Endometrium (tissue), 2 donors: ENCODE results near the gene RBPJ.
A peak's percentile ranks its signal among the peaks of the same experiment; 100 is the strongest.
"Not testable (repeated sequence)": the region's sequence is repeated elsewhere in the genome, so short reads cannot be mapped to it uniquely, and the experiment has no call there.

ENCODE experiments used
- FAIRE-seq: peaks from 2 replicates; lab custom pipeline; 2012; peaks lifted over from hg19 to GRCh38; lab: Jason Lieb, UNC
- donor health status: control.
- donor health status: control.

RBPJ gene

DNA sequence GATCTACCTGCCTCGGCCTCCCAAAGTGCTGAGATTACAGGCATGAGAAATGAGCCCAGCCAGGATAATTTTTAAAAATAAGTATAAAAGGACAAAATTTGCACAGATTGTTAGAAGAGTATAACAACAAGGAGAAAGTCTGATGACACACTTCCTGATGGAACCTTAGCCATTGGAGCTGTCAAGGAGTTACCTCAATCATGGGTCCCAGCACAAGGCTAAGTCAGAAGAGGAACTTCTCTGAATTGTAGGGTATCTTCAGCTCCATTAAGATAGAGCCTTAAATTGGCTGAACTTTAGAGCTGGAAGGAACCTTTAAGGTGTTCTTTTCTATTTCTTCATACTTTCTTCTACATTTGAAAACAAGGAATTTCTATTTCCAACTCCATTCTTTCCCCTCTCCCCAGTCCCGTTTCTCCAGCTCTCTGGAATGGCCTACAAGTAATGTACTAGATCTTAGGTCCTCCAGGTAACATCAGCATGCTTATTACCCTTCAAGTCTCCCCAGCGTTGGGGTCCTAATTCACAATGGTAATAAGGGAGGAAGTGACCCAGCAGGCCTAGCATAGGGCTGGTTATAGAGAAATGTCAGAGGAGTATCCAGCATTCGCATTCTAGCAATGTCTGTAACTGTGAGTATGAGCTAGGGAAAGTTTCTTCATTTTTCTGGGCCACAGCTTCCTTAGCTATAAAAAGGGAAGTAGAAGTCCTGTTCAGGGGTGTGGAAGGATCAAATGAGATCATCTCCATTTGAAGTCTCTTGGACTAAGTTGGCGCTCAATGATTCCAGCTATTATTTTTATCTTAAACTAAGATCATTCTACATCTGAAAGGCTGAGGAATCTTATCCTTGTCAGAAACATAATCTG is 18.5 kb upstream of the RBPJ start:
- FAIRE-seq, result no peak

DNA sequence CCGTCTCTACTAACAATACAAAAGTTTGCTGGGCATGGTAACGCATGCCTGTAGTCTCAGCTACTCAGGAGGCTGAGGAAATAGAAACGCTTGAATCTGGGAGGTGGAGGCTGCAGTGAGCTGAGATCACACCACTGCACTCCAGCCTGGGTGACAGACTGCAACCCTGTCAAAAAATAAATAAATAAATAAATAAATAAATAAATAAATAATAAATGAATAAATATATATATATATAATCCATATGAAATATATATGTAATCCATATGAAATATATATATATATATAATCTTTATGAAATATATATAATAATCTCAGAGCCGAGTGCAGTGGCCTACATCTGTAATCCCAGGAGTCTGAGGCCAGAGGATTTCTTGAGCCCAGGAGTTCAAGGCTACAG is 17.8 kb upstream of the RBPJ start:
- FAIRE-seq, result no peak

DNA sequence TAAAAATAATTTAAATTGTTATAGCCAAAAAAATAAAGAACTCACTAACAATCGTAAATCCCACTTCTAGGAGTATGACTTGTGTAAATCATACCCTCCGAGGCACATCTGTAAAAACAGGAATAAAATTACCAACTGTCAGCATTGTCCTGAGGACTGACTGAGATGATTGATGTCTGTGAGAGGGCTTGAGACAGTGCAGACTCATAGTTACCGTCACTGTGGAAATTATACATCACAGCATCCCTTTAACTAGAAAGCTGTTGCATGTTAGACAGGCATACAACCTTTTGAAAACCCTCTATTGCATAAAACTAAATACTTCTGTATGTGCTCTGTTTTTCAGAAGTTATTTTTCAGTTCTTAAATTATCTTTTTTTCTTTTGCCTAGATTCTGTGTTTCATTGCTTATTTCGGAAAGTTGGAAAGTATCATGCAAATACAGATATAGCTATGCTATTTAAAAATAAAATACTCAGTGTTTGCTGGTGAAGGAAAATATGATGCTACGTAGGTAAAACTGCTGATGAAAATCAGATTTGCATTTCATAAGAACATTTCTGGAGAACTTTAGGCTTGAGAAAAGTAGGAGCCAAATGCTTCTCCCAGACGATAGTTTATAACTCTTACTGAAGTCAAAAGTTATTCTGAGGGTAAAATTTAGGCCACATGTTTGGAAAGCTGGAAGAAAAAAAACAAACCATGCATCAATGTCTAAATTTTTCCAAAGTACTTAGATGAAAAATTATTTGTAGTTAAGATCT is 13.6 kb upstream of the RBPJ start:
- no peak for FAIRE-seq

DNA sequence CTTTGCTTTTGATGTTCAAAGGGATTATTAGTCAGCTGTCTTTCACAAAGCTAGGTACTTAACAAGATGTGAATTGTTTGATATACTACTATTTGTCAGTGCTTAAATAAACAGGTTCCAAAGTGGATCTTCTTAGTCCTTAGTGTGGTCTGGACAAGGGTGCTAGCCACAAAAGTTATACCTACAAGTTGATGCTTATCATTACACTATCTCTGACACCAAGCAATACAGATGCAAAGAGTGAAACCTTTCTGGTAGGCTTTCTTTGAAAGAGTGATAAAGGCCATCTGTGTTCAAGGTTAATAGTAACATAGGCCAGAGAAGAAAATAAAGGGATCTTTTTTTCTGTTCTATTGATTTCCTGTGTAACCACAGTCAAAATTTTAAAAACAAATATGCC is 12.2 kb upstream of the RBPJ start:
- no peak for FAIRE-seq

DNA sequence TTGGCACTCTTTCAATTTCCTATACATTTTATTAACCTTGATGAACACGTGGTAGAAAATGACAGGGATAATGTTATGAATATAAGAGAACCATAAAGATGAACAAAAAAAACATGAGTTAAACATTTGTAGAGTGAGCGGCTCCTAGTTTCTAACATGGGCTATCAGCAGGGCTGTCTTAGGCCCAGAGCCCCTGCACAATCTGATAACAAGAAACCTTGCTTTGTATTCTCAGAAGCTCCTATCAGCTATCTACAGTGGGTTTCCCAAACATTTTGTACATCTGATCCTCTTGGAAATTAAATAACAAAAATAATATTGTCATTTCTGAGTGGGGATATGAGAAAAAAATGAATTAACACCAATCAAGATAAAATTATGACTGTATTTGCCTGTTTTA is 10.6 kb upstream of the RBPJ start:
- FAIRE-seq, result no peak

DNA sequence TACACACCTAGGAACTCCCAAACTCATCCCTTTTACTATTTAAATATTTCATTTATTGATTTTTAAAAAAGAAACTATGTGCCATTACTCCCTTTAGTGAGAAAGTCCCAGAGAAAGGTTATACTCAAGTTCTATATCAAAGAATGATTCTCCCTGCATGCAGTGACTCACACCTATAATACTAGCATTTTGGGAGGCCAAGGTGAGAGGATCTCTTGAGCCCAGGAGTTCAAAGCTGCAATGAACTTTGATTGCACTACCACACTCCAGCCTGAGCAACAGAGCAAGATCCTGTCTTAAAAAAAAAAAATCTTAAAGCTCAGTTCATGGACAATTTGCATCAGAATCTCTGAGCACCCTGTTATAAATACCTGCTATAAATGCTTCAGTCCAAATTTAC is 9.2 kb upstream of the RBPJ start:
- FAIRE-seq, result no peak

DNA sequence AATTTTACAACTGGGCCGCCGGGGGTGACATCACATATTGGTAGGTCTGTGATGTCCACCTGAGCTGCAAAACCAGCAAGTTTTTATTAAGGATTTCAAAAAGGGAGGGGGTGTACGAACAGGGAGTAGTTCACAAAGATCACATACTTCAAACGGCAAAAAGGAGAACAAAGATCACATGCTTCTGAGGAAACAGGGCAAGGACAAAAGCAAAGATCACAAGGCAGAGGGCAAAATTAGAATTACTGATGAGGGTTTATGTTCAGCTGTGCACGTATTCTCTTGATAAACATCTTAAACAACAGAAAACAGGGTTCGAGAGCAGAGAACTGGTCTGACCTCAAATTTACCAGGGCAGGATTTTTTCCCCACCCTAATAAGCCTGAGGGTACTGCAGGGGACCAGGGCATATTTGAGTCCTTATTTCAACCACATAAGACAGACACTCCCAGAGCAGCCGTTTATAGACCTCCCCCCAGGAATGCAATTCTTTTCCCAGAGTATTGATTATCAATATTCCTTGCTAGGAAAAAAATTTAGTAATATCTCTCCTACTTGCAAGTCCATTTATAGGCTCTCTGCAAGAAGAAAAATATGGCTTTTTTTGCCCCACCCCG is 5.4 kb upstream of the RBPJ start:
- FAIRE-seq, result not testable (repeated sequence)

DNA sequence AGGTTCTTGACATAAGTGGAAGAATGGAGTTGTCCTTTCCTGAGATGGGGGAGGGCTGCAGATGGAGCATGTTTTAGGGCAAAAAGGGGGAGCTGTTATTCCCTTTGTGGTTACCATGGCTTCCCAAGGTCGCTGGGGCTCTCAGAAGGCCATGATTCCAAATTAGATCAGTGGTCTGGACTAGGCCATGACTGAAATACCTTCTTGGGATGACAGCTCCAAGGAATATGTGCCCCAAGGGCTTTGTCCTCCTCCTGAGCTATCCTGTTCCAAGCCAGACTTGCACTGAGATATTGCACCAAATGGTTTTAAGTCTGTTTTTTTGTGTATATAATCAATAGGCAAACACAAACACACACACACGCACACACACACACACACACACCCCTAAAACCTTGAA is 3.0 kb upstream of the RBPJ start:
- no peak for FAIRE-seq

DNA sequence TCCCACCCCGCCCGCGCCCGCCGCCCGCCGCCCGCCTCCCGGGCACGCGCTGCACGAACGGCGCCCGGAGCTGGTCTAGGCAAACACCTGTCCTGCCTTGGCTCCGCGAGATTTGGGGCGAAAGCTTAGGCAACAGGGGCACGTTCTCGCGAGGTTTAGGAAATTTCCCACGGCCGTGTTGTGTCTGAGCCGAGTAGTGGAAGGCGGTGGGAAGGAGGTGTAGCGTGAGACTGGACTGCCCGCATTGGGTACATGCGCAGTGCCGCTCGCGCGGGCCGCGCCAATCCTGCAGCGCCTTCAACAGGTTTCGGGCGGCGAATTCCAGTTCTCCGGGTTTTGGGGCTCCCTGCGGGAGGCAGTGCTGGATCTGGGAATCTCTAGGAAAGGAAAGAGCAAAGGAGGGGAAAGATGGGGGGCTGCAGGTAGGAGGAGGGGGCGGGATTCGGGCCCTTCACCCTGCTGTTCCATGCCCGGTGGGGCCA is 1.3 kb upstream of the RBPJ start:
- FAIRE-seq, result peak; percentile 85

DNA sequence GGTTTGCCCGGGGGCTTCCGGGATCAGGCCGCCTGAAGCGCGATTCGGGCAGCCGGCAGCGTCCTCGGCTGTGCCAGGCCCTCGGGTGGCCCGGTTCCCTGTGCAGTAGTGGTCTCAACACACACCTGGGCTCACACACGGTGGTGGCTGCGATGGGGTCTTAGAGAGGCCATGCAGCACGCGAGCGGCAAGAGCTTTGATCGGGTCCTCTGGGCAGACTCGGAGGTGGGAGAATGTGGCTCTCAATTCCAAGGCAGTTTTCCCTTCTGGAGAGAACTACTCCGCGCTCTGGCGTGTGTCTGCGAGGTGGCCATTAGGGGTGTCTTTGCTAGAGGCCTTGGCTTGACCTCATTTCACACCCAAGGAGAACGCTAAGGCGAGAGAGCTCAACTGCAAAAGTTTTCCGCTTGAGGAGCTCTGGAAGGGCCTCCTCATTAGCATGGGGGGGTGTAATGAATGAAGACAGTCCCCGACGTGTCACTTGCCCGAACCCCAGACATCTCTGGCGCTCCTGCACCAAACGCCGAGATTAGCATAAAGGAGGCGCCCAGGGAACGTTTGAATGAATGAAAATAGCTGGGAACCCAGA is 771 bp upstream of the RBPJ start:
- no peak for FAIRE-seq

DNA sequence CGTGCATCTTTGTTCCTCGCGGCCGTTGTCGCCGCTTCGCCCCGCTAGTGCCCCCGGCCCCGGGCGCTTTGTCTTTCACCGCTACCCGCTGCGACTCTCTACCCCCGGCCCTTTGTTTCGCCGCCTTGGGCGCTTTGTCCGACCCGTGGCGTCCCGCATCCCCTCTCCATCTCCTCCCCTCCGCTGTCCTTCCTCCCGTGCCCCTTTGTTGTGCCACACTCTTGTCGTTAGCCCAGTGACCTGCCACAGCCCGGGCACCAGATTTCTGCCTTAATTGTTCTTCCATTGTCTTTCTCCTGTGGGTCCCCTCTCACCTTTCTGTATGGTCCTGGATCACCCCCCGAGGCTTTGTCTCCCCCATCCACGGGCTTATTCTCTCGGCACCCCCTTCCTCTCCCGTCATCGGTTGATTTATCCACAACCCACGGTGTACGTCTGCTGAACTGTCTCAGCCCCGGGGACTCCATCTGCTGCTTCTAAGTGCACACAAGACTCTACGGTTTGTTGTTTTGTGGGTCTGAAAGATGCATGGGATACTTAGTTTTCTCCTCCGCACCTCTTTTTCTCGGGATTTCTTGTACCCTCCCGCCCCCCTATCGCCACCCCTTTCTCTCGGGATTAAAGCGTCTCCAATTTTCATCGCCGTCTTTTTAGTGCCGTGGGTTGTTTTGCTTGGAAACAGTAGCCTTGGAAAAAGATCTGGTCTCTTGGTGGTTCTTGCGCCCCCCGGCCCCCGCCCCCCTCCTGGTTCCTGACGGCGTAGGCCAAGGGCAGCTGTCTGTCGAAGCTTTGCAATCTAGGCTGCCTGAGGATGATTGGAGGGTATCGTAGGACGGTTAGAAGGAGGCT is 783 bp downstream of the RBPJ start:
- no peak for FAIRE-seq

DNA sequence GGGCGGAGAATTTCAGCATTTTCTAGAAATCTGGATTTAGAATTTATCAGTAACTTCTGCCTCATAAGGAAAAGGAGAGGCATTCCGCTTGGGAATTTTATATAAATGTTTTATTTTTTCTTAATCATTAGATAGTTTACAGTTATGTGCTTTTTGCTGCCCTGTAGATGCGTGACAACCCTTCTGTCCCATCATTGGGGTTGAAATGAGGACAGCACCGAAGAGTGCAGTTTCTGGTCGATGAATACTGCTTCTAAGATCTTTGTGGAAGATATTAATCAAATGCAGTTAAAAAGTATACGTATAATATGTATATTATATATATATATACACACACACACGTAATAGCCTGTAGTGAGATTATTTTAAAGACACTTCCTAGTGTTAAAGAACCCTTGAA is 1.5 kb downstream of the RBPJ start:
- FAIRE-seq, result no peak

DNA sequence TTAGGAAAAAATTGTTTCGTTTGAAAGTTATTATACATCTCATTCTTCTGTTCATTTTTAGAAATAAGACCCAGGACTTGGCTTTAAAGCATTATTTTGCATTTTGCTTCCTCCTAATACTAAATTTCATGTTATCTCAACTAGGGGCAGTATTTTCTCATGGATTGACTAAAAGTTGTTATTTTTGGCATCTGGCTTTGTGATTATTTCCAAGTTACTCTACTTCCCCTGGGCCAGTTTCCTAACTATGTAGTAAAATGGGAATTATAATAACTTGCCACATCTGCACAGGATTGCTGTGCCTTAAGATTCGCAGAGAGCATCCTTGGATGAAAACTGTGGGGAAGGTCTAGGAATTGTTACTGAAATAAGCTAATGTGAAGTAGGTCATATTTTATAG is 3.0 kb downstream of the RBPJ start:
- FAIRE-seq, result peak; percentile 61

DNA sequence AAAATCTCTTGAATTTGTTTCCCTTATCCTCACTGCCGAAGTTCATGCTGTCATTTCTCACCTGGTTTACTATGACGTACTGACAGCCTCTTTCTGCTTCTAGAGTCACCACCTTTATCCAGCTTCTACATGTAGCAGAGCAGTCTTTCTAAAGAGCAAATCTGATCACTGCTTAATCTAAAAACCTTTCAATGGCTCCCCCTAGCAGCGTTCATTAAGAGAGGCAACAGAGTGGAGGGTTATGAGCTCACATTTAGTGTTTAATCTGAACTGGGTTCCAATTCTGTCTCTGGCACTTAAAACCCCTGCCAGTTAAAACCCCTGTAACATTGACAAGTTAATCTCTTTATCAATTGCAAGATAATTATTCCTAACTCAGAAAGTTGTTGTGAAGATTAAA is 4.4 kb downstream of the RBPJ start:
- no peak for FAIRE-seq

DNA sequence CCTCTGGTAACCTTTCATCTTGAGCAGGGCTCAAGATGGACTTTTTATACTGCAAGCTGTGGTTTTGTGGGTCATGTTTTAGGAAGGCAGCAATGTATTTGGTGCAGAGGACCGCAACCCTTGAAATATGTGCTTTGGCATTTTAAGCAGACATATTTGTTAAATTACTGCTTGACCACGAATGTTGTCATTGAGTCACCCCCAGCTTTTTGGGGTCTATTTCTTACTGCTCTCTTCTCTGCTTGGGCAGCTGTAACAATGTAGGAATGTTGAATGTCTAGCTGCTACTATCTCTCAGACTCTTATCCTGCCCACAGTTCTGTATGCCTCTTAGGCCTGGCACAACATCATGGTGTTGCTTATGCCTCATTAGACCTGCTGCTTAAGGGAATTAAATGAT is 6.0 kb downstream of the RBPJ start:
- FAIRE-seq, result no peak

DNA sequence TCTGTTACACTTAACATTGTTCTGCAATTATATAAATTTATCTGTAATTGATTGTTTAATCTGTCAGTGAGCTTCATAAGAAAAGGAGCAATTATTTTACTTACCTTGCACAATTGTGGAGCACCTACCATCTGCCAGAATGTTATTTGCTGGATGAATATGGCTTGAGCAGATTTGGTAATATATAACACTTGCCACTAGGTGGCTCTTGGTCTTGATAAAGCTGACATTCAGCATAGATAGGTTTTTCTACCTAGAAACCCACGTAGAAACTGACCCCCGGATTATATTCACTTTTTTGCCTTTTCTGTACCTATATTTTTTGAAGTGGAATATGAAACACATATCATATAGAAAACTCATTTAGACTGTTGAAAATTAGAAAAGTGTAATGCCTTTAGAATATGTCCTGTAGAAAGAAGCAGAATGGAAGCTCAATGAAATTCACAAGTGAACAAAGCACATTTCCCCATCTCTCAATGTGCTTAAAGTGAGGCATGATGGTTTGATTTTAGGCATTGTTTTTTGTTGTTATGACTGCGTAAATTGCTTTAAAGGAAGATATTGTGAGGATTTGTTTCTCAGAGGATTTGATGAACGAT is 9.5 kb downstream of the RBPJ start:
- FAIRE-seq, result peak; percentile 78

DNA sequence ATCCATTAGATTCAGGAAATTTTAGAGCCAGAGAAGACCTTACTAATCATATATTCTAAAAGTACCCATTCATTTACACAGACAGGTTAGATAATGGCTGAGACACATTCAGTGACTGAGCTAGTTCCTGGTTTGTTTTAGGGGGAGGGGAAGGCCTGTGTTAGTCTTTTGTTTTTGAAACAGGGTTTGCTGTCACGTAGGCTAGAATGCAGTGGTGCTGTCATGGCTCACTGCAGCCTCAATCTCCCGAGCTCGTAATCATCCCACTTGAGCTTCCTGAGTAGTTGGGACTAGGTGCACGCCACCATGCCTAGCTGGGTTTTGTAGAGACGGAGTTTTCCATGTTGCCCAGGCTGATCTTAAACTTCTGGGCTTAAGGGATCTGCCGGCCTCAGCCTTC is 10.1 kb downstream of the RBPJ start:
- no peak for FAIRE-seq

DNA sequence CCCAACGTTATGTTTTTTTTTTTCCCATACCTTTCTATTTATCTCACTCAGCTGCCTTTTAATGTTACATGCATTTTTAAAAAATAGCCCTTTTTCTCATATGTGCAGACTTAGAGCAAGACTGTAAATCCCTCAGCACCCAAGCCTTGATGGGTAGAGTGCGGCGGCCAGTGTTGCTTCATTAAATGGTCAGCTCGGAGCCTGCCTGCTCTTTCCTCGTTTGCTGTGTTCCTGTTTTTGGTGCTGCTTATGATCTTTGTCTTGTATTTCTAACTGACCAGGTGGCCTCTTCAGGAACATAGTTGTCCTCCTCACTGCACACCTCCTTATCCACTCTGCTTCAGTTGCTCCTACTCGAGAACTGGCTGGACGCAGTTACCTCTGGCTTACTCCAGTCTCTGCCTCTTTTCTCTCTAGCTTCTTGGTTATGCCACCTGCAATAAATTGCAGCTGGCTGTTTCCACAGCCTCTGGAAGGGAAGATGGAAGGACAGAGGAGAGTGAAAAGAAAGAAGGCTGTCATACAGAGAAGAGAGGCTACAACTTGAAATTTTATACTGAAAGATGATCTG is 10.7 kb downstream of the RBPJ start:
- no peak for FAIRE-seq

DNA sequence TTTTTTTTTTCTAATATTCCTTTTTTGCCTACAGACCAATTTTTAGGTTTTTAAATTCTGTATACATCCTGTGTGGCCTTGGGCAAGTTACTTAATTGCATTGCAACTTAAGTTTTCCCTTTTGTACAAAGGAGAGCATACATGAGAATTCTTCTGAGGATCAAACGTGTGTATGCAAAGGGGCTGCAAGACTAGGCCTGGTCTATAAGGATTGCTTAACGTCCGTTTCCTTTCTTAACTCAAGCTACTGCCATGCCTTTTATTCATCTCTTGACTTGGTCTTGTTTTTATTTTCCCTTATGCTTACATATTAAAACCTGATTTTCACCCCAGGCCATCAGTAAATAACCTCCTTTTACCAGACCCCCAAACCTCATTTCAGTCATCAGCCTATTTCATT is 13.6 kb downstream of the RBPJ start:
- no peak for FAIRE-seq

DNA sequence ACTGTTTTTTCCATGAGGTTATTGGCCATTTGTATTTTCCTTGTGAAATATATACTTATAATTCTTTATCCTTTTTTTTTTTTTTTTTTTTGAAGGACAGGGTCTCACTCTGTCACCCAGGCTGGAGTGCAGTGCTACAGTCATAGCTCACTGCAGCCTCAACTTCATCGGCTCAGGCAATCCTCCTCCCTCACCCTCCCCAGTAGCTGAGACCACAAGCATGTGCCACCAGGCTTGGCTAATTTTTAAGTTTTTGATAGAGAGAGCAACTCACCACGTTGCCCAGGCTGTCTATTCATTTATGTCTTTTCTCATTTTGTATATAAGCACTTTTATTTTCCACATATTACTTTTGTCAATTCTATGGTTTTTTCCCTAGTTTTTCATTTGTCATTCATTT is 16.8 kb downstream of the RBPJ start:
- FAIRE-seq, result no peak
